Thyroid gland (tissue), 4 donors: ENCODE results near the gene TMEM223.

Source experiments
- CTCF ChIP-seq, 6 experiments: fragments of 200-600 bp in 3 of 6; fragments of 450-650 bp in 3 of 6; sonication (generic) in 3 of 6; IDR thresholded peaks; one replicate each; pipeline ENCODE4 v1.5.1; 2016 to 2019; ENCODE audit warnings: antibody characterized with exemption in 6 of 6, mild to moderate bottlenecking in 2 of 6, inconsistent platforms in 1 of 6, moderate library complexity in 1 of 6
- POLR2A ChIP-seq, 2 donors: fragments of 450-650 bp; IDR thresholded peaks; one replicate each; pipeline ENCODE4 v1.6.1; 2017; ENCODE audit warnings: antibody characterized with exemption in 2 of 2, mild to moderate bottlenecking in 2 of 2, moderate library complexity in 1 of 2

DNA sequence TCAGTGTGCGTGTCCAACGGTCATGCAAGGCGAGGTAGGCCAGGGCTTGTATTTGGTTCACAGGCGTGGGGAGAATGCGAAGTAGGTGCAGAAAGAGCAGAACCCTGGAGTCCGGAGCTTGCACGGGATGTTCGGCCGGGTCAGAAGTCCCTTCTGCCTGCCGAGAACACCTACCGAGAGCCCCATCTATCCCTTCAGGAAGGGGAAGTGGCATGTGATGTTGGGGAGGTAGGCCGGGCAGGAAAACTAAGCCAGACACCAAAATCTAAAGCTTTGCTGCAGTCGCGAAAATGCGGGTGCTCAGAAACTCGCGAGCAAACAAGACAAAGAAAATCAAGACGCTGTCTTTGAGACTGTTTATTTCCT is 21.0 kb downstream of the TMEM223 start:
- TF ChIP-seq CTCF (IDR thresholded peaks at IDR 0.05) = no peak
- no peak for TF ChIP-seq POLR2A (IDR thresholded peaks at IDR 0.05)
